ENCODE results near the gene LARP4B.

Gene LARP4B

GRCh38 chr10:865924-866576 lies 65.5 kb downstream of the LARP4B start:
- no peak for DNase-seq

DNA sequence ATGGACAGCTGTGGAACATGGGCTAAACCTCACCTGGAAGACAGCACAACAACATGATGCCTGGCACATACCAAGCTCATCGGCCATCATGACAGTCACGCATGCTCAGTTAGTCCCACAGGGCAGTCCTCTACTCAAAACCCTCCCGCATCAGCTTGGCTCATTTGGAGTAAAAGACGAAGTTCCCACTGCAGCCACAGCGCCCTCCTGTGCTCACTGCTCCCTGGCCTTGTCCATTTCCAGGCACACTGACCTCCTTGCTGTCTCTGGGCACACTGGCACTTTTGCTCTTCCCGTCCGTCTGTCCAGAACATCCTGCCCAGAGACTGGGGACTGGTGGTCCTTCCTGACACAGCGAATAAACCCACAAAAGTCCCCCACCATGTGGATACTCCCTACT lies 66.2 kb downstream of the LARP4B start:
- DNase-seq = peak; percentile 16

- no peak for DNase-seq
Observed at GRCh38 chr10:860519-860918, 71.0 kb downstream of the LARP4B start.

- DNase-seq = peak; percentile 67
Observed at GRCh38 chr10:856416-857157, 74.9 kb downstream of the LARP4B start.

GRCh38 chr10:855671-856070 lies 75.8 kb downstream of the LARP4B start:
- DNase-seq = no peak

GRCh38 chr10:855079-855478 lies 76.4 kb downstream of the LARP4B start:
- DNase-seq = no peak

DNA sequence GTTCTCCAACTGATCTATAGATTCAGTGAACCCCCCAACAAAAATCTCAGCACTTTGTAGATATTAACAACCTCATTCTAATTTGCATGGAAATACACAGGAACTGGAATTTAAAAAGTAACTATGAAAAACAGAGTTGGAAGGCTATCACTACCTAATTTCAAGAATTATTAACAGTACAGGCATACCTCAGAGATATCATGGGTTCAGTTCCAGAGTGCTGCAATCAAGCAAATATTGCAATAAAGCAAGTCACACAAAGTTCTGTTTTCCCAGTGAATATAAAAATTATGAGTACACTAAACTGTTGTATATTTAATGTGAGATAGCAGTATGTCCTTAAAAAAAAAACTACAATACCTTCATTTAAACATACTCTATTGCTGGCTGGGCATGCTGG lies 78.5 kb downstream of the LARP4B start:
- DNase-seq = no peak

DNA sequence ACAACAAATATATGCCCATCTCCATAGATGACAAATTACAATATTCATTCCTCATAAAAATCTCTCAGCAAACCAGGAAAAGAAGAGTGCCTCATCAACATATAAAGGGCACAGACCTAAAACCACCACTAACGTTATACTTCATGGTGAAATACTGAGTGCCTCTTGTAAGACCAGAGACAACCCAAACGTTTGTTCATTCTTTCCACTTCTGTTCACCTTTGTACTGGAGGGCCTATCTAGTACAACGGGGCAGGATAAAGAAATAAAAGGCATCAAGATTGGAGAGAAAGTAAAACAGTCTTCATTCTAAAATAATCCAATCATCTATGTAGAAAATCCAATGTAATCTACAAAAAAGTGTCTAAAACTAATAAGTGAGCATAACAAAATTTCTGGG lies 79.1 kb downstream of the LARP4B start:
- no peak for DNase-seq

GRCh38 chr10:851901-852300 lies 79.6 kb downstream of the LARP4B start:
- DNase-seq = no peak

- DNase-seq = no peak
Observed at GRCh38 chr10:850093-850492, 81.4 kb downstream of the LARP4B start.

- peak; percentile 20 for DNase-seq
Observed at GRCh38 chr10:847868-848267, 83.6 kb downstream of the LARP4B start.

DNA sequence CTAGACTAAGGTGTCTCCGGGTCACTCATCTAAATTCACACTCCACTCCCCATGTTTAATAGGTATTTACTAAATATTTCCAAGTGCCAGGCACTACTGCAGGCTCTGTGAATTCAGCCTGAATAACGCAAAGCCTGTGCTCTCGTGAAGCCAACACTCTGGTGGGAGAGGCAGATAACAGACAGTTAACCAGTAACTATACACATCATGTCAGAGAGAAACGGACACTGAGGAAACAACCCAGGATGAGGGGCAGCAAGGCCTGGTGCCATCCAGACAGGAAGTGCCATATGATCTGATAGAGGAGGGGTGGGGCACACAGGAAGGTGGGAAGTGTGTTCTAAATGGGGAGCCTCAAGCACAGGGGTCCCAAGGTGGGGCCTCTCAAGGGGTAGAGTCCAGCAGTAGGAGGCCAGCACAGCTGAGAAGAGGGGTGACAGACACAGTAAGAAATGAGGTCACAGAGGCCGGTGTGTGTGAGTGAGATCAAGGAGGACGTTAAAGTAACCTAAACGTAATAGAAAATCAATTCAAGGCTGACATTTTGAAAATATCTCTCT lies 85.3 kb downstream of the LARP4B start:
- DNase-seq = peak; percentile 63

GRCh38 chr10:845526-845925 lies 86.0 kb downstream of the LARP4B start:
- no peak for DNase-seq

GRCh38 chr10:844552-844951 lies 87.0 kb downstream of the LARP4B start:
- peak; percentile 69 for DNase-seq

DNA sequence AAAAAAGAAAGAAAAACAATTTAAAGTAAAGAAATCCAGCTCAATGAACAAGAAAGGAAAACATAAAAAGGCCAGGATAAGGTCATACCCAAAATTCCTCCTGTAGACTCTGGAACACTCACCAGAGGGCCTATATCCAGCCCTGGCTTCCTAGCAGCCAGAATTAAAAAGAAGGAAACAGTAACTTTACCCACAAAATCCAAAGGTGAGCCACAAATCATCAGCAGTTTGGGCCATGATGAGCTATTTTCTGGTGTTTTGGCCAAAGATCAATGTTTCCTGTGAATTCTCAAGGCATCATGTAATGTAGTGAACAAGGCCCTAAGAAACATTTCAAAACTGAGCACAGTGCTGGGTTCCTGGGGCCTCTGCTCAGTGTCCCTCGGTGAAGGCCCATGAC lies 87.8 kb downstream of the LARP4B start:
- no peak for DNase-seq

DNA sequence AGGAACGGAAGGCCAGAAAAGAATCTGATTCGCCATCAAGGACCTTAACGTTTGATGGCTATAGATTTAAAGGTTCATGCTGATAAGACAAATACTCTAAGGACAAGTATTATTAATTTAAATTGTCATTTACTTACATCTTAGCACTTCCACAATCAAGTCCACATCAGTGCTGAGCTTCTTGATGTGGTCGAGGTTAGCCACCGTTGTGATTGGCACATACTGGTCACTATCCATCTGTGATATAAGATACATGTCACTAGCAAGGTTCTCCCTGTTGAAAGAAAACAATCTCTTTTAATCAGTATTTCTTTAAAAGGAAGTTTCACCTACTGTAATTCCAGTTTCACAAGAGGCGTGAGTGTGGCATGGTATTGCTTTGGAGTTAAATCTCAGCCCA lies 88.7 kb downstream of the LARP4B start:
- DNase-seq = peak; percentile 70

GRCh38 chr10:841535-841934 lies 90.0 kb downstream of the LARP4B start:
- DNase-seq = no peak

DNA sequence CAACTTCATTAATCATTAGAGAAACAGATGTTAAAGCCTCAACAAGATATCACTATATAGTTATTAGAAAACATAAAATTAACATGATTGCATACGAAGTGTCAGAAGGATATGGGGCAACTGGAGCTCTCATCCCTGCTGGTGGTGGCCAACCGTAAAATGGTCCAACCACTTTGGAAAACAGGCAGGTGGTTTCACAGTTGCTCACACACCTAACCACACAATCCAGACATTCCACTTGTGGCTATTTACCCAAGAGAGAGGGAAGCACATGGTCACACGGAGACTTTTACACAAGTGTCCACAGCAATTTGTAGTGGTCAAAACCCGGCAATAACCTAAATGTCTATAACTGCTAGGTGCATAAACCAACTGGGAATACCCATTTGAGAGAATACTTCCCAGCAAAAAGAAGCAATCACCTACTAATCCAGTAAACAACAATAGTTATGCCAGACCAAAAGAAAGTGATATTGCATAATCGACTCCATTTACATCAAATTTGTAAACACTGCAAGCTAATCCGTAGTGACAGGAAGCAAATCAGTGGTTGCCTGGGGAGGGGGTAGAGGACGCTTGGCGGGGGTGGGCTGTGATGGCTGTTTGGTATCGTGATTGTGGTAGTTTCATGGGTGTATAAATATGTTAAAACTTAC lies 91.8 kb downstream of the LARP4B start:
- no peak for DNase-seq

DNA sequence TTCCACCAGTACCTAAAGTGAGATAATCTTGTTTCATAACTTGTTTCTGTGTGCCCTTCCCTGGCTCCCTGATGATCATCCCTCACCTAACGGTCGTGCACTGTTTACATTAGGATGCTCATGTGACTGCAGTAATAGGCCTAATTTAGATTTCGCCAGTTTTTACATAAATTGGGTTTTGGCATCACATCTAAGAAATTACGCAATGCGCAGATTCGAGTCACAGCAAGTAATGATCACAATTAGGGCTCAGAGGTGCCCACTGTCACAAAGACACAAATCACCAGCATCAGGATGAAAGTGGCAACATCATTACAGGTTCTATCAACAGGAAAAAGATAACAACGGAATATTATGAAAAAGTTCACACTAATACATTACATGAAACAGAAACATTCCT lies 94.7 kb downstream of the LARP4B start:
- DNase-seq = no peak

GRCh38 chr10:834493-834892 lies 97.0 kb downstream of the LARP4B start:
- DNase-seq = no peak

DNA sequence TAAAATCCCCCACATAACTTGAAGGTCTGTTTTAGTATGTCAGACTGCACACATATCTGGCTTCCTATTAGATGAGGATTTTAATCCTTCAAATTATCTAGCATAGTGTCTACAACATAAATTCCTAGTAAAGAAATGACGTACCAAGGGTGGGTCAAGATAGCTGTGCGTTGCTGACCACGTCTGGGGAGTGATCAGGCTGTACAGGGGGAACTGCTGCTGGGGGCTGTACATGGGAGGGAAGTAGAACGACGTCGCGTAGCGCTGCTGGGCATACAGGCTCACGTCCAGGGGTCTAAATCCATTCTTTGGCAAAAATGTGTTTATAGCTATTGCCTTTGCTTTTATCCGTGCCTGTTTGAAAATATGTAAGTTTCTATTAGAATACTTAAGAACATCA lies 102.3 kb downstream of the LARP4B start:
- no peak for DNase-seq

GRCh38 chr10:828191-828590 lies 103.3 kb downstream of the LARP4B start:
- DNase-seq = no peak

GRCh38 chr10:824946-825345 lies 106.6 kb downstream of the LARP4B start:
- no peak for DNase-seq

- DNase-seq = peak; percentile 19
Observed at GRCh38 chr10:824497-824896, 107.0 kb downstream of the LARP4B start.

Measured in hematopoietic multipotent progenitor cell treated with erythropoietin and hydrocortisone succinate and interleukin-3 and kit ligand, for 4 days (in vitro differentiated cells).